Measurements from ENCODE around the gene ZC3H7A.
A peak's percentile ranks its signal among the peaks of the same experiment; 100 is the strongest.
"Not testable (repeated sequence)": the region's sequence is repeated elsewhere in the genome, so short reads cannot be mapped to it uniquely, and the experiment has no call there.

Gene ZC3H7A

GRCh38 chr16:11797166-11797956, at the start of gene ZC3H7A:
TSS of gene ZC3H7A (minus strand) at chr16:11797258. CDS start at chr16:11782354, 14,904 bp downstream.
- DNase-seq (ENCODE audit: low read depth in 1 of 2, low spot score in 1 of 2) = peak; percentile 79 to 87

- DNase-seq (ENCODE audit: low read depth in 1 of 2, low spot score in 1 of 2) = no peak
These were observed 47.4 kb upstream of the ZC3H7A start for GRCh38 chr16:11844499-11844898.

GRCh38 chr16:11843861-11844260, 46.8 kb upstream of the ZC3H7A start:
- DNase-seq (ENCODE audit: low read depth in 1 of 2, low spot score in 1 of 2) = no peak

- no peak for DNase-seq (ENCODE audit: low read depth in 1 of 2, low spot score in 1 of 2)
These were observed 46.1 kb upstream of the ZC3H7A start for GRCh38 chr16:11843206-11843605.

- DNase-seq (ENCODE audit: low read depth in 1 of 2, low spot score in 1 of 2) = no peak
These were observed 44.0 kb upstream of the ZC3H7A start for GRCh38 chr16:11841026-11841425.

- DNase-seq (ENCODE audit: low read depth in 1 of 2, low spot score in 1 of 2) = no peak
These were observed 39.7 kb upstream of the ZC3H7A start for GRCh38 chr16:11836650-11837244.

- DNase-seq (ENCODE audit: low read depth in 1 of 2, low spot score in 1 of 2) = no peak
These were observed 39.0 kb upstream of the ZC3H7A start for GRCh38 chr16:11835891-11836649.

- DNase-seq (ENCODE audit: low read depth in 1 of 2, low spot score in 1 of 2) = no peak
These were observed 38.3 kb upstream of the ZC3H7A start for GRCh38 chr16:11835309-11835708.

GRCh38 chr16:11833951-11834695, 37.1 kb upstream of the ZC3H7A start:
- no peak for DNase-seq (ENCODE audit: low read depth in 1 of 2, low spot score in 1 of 2)

GRCh38 chr16:11828696-11829095, 31.6 kb upstream of the ZC3H7A start:
- no peak for DNase-seq (ENCODE audit: low read depth in 1 of 2, low spot score in 1 of 2)

GRCh38 chr16:11825520-11826165, 28.6 kb upstream of the ZC3H7A start:
- not testable (repeated sequence) for DNase-seq (ENCODE audit: low read depth in 1 of 2, low spot score in 1 of 2)

GRCh38 chr16:11824362-11824761, 27.3 kb upstream of the ZC3H7A start:
- no peak for DNase-seq (ENCODE audit: low read depth in 1 of 2, low spot score in 1 of 2)

- DNase-seq (ENCODE audit: low read depth in 1 of 2, low spot score in 1 of 2) = not testable (repeated sequence)
These were observed 26.6 kb upstream of the ZC3H7A start for GRCh38 chr16:11823645-11824044.

GRCh38 chr16:11819798-11820197, 22.7 kb upstream of the ZC3H7A start:
- no peak for DNase-seq (ENCODE audit: low read depth in 1 of 2, low spot score in 1 of 2)

- not testable (repeated sequence) for DNase-seq (ENCODE audit: low read depth in 1 of 2, low spot score in 1 of 2)
These were observed 21.9 kb upstream of the ZC3H7A start for GRCh38 chr16:11818970-11819369.

GRCh38 chr16:11816123-11816522, 19.1 kb upstream of the ZC3H7A start:
- DNase-seq (ENCODE audit: low read depth in 1 of 2, low spot score in 1 of 2) = no peak

- not testable (repeated sequence) for DNase-seq (ENCODE audit: low read depth in 1 of 2, low spot score in 1 of 2)
These were observed 17.7 kb upstream of the ZC3H7A start for GRCh38 chr16:11814800-11815199.

GRCh38 chr16:11806721-11807120, 9.7 kb upstream of the ZC3H7A start:
- no peak for DNase-seq (ENCODE audit: low read depth in 1 of 2, low spot score in 1 of 2)

GRCh38 chr16:11805556-11805955, 8.5 kb upstream of the ZC3H7A start:
- DNase-seq (ENCODE audit: low read depth in 1 of 2, low spot score in 1 of 2) = no peak

- no peak for DNase-seq (ENCODE audit: low read depth in 1 of 2, low spot score in 1 of 2)
These were observed 4.5 kb upstream of the ZC3H7A start for GRCh38 chr16:11801481-11802021.

- DNase-seq (ENCODE audit: low read depth in 1 of 2, low spot score in 1 of 2) = no peak
These were observed 3.3 kb upstream of the ZC3H7A start for GRCh38 chr16:11800382-11800718.

Data from activated CD4-positive, alpha-beta T cell treated with anti-CD3 and anti-CD28 coated beads, Interleukin-2, amount 50 U/mL, for 24 hours (primary cell).